ENCODE measurements around the gene ZNF79. TPM values are rescaled to one million over a fixed set of nuclear protein-coding genes. Genes with fewer than 3 reads are reported as not detected.

The ZNF79 gene
- total and polyA plus RNA-seq, 8 donors: 3.4 to 5.2 (median 4.0) TPM

GRCh38 chr9:127402401-127403090 is 21.6 kb upstream of the ZNF79 start:
- no peak overlapping the region for H3K4me3 ChIP-seq
- H3K9me3 ChIP-seq: no peaks in the 10 kb centered on the region
- H3K27ac ChIP-seq: no peak overlapping the region
- WGBS, 2 donors: 82 to 86% methylated on average over 18 of the region's 18 CpGs
- FAIRE-seq (no peak), ATAC-seq (no peak), DNase-seq (peak in 1 of 6 donors; percentile 72)
- peaks cover 0 to 8% (median 0%) of the 10 kb centered on the region in 3 donors for H3K36me3 ChIP-seq
- TF ChIP-seq CTCF (IDR thresholded peaks at IDR 0.05): no peak
- H3K4me1 ChIP-seq: peaks cover 0 to 6% (median 0%) of the 10 kb centered on the region in 3 donors
- intact Hi-C loops (cut with DNase I): no loop called here
- H3K27me3 ChIP-seq: no peaks in the 10 kb centered on the region

GRCh38 chr9:127403507-127404192 is 20.5 kb upstream of the ZNF79 start:
- H3K4me1 ChIP-seq: no peaks in the 10 kb centered on the region
- WGBS, 2 donors: 90 to 92% methylated on average over 21 of the region's 22 CpGs
- intact Hi-C loops (cut with DNase I): no loop called here

GRCh38 chr9:127404631-127405030 is 19.6 kb upstream of the ZNF79 start:
- peaks cover 0 to 8% (median 0%) of the 10 kb centered on the region in 3 donors for H3K36me3 ChIP-seq
- no peak overlapping the region for H3K4me3 ChIP-seq
- intact Hi-C loops (cut with DNase I): no loop called here
- TF ChIP-seq CTCF (IDR thresholded peaks at IDR 0.05): no peak
- ATAC-seq (no peak), FAIRE-seq (no peak), DNase-seq (peak in 1 of 6 donors; percentile 73)
- H3K27ac ChIP-seq: no peak overlapping the region
- no peaks in the 10 kb centered on the region for H3K4me1 ChIP-seq
- H3K9me3 ChIP-seq: no peaks in the 10 kb centered on the region
- 93 to 94% methylated on average over 23 of the region's 23 CpGs for WGBS, 2 donors
- no peaks in the 10 kb centered on the region for H3K27me3 ChIP-seq

More at GRCh38 chr9:127403507-127404192, 20.5 kb upstream of the ZNF79 start:
- no peak for TF ChIP-seq CTCF (IDR thresholded peaks at IDR 0.05)
- Histone ChIP-seq H3K9me3 (no peaks in the 10 kb centered on the region), H3K27me3 (no peaks in the 10 kb centered on the region), H3K36me3 (peaks cover 0 to 8% (median 0%) of the 10 kb centered on the region in 3 donors), H3K27ac (no peak overlapping the region), H3K4me3 (no peak overlapping the region)
- FAIRE-seq (no peak), DNase-seq (peak in 1 of 6 donors; percentile 50), ATAC-seq (no peak)

DNA sequence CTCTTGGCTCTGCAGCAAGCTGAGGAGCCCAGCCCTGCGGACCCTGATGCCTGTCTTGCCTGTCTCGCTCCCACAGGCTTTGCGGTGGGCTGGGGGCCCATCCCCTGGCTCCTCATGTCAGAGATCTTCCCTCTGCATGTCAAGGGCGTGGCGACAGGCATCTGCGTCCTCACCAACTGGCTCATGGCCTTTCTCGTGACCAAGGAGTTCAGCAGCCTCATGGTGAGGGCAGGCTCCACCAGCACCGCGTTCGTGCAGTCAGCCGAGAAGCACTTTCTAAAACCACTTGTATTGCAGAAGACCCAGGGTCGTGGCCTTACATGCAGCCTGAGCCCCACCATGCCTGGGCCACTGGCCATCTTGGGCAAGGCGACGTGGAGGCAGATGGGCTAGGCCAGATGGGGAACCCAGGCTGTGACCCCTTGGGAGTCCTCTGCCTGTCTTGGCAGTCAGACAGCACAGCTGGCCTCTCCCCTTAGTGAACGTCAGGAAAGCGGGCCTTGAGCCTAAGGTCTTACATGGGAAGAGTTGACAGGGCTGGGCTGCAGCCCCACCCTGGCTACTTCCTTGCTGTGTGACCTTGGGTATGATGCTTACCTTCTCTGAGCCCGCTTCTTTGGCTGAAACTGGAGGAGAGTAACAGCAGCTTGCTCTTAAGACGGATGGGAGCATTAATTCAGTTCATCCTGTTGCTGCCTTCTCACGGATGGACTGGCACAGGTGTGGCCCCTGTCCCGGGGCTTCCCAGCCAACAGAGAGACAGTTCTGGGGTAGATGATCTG is 18.6 kb upstream of the ZNF79 start:
- WGBS, 2 donors: 93 to 96% methylated on average over 20 of the region's 20 CpGs
- H3K27me3 ChIP-seq: no peaks in the 10 kb centered on the region
- no peak for ATAC-seq
- no peak for TF ChIP-seq CTCF (IDR thresholded peaks at IDR 0.05)
- no peak overlapping the region for H3K27ac ChIP-seq
- FAIRE-seq: no peak
- H3K4me1 ChIP-seq: no peaks in the 10 kb centered on the region
- no peaks in the 10 kb centered on the region for H3K9me3 ChIP-seq
- no peak overlapping the region for H3K4me3 ChIP-seq
- peaks cover 0 to 8% (median 0%) of the 10 kb centered on the region in 3 donors for H3K36me3 ChIP-seq
- intact Hi-C loops (cut with DNase I): no loop called here
- peak in 1 of 6 donors; percentile 50 for DNase-seq

Data from pancreas (tissue), 10 donors.